Right ventricle myocardium superior (tissue), 1 donor: ENCODE data around the gene PDE3A. TPM values are rescaled to one million over a fixed set of nuclear protein-coding genes. Genes with fewer than 3 reads are reported as not detected.
A peak's percentile ranks its signal among the peaks of the same experiment; 100 is the strongest.

ENCODE experiments used
- ATAC-seq: fragments of 200-7000 bp; cut with Tn5 transposase; one replicate; pipeline ENCODE4 v1.9.1; 2020; ENCODE audit warnings: mild to moderate bottlenecking; ENCODE audit not compliant: poor library complexity
- DNase-seq: peaks from one replicate; pipeline ENCODE4 v3.0.0-alpha.2; 2020
- intact Hi-C: fragments of 100-400 bp; cut with DNase I; formaldehyde crosslinking; loops from one replicate; pipeline ENCODE4 v1.11.2; 2022
- total RNA-seq: library from RNA; stranded (reverse); fragmentation: NEBNext Ultra II Directional; extraction: Animal tissue kit (Norgen Biotek cat#: 25700); gene quantifications from one replicate; pipeline ENCODE4 v1.2.1, GENCODE V29; 2021
- donor health status: DM: no; HTN: yes; CAD: no; lungs with severe emphysema.

PDE3A gene
- total RNA-seq, 1 donor from 2014 or later, result 153 TPM

GRCh38 chr12:20409607-20410377 is 41.5 kb downstream of the PDE3A start:
- ATAC-seq (no peak), DNase-seq (no peak)
- intact Hi-C loops, result no loop called here

- ATAC-seq (no peak), DNase-seq (no peak)
- intact Hi-C loops, result no loop called here
Measured at GRCh38 chr12:20410734-20411133, 42.4 kb downstream of the PDE3A start.

GRCh38 chr12:20411345-20411744 is 43.0 kb downstream of the PDE3A start:
- DNase-seq, result no peak
- no peak for ATAC-seq
- intact Hi-C loops, result no loop called here

DNA sequence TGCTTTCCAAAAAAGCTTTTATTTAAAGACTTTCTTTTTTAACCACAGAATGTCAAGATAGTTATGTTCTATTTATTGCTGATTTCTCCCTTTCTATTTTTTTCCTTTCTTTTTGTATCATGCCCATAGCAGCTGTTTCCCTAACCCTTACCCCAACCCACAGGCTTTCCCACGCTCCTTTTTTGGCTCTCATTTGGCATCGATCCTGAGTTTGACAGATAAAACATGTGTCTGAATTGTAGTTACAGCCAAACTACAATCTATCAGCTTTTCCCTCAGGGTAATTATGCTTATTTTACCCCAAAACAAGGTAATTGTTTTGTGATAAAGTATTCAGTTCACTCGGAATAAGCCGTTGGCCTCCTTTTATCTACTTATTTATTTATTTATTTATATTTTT is 46.7 kb downstream of the PDE3A start:
- DNase-seq, result no peak
- peak; percentile 69 for ATAC-seq
- intact Hi-C loops, result no loop called here

- intact Hi-C loops, result no loop called here
- peak; percentile 40 for DNase-seq
- ATAC-seq, result peak; percentile 44
Measured at GRCh38 chr12:20415641-20416040, 47.3 kb downstream of the PDE3A start.

DNA sequence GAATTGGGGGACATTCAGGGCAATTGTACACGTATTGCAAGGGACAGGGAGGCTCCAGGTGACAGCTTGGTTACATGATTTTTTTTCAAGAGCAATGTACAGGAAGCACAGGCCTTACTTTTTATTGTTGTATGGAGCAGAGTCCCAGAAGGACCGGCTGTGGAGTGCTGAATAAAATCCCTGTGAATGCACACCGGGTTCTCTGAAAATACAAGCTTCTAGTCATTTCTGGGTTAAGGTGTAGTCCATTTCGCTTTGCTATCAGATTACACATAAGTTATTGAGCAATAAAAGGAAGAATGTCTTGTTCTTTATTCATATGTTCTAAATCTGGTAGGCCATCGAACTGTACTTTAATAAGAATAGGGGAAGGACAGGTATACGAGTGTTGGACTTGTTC is 52.2 kb downstream of the PDE3A start:
- DNase-seq (no peak), ATAC-seq (peak; percentile 10)
- intact Hi-C loops, result no loop called here

GRCh38 chr12:20421421-20421820 is 53.1 kb downstream of the PDE3A start:
- ATAC-seq, result peak; percentile 54
- intact Hi-C loops, result no loop called here
- peak; percentile 50 for DNase-seq

DNA sequence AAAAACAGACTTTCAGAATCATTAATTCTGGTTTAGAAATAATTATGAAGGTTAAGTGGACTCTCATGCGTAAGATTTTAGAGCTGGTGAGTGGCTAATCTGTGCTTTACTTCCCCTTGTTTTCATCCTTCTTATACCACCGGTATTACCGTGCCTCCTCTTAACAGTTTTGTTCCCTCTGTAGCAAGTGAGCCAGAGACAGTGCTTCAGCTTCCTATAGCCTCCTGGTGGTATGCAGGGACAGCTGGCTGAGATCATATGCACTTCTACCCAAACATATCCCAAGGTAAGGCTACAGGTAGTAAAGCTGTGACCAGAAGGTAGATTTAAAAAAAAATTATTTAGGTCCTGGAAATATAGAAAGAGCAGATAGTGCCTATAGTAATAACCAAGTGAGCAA is 55.2 kb downstream of the PDE3A start:
- intact Hi-C loops, result no loop called here
- DNase-seq, result no peak
- no peak for ATAC-seq

- DNase-seq, result no peak
- intact Hi-C loops, result no loop called here
- ATAC-seq, result no peak
Measured at GRCh38 chr12:20424841-20425240, 56.5 kb downstream of the PDE3A start.

GRCh38 chr12:20426191-20426590 is 57.9 kb downstream of the PDE3A start:
- intact Hi-C loops, result no loop called here
- ATAC-seq (peak; percentile 75), DNase-seq (peak; percentile 58)

GRCh38 chr12:20426957-20427356 is 58.6 kb downstream of the PDE3A start:
- DNase-seq (no peak), ATAC-seq (no peak)
- intact Hi-C loops, result no loop called here

DNA sequence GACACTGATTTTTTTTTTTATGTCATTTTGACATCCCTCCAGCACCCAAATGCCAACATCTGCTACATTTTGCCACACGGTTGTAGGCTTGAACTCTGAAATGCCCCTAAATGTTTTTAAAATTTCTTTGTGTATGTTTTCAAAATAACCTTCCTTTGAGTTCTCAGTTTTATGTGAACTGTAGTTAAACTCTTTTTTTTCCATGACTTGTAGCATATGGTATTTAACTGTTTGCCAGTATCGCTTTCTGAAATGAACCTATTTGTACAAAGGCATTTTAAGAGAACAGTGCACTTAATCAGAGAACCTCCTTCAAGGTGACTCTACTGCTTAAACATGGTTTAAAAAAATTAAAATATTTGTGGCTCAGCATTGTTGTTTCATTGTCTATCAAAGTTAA is 61.5 kb downstream of the PDE3A start:
- ATAC-seq (no peak), DNase-seq (no peak)
- intact Hi-C loops, result no loop called here

- DNase-seq (no peak), ATAC-seq (no peak)
- intact Hi-C loops, result no loop called here
Measured at GRCh38 chr12:20432290-20432689, 64.0 kb downstream of the PDE3A start.

GRCh38 chr12:20434996-20435395 is 66.7 kb downstream of the PDE3A start:
- intact Hi-C loops, result no loop called here
- ATAC-seq (peak; percentile 32), DNase-seq (no peak)

DNA sequence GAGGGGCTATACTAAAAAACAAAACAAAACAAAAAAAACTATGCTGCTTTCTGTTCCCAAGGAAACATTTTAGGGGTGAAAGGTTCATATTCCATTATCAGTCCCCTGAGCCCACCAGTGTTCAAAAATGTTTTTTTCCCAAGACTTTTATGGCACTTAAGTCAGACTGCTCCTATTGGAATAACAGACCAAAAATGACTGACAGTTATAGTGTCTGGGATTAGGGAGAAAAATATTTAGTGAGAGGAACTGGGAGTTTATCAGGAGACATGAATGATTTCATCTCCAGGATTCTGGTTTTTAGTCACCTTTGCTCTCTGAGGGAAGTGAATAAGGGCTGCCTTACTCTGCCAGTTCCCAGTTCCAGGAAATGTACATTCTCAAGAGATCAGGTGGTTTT is 68.0 kb downstream of the PDE3A start:
- intact Hi-C loops, result no loop called here
- DNase-seq, result no peak
- ATAC-seq, result peak; percentile 5

- no peak for ATAC-seq
- intact Hi-C loops, result no loop called here
- DNase-seq, result no peak
Measured at GRCh38 chr12:20438299-20438779, 70.0 kb downstream of the PDE3A start.

- DNase-seq, result no peak
- intact Hi-C loops, result no loop called here
- peak; percentile 29 for ATAC-seq
Measured at GRCh38 chr12:20439626-20440025, 71.3 kb downstream of the PDE3A start.

DNA sequence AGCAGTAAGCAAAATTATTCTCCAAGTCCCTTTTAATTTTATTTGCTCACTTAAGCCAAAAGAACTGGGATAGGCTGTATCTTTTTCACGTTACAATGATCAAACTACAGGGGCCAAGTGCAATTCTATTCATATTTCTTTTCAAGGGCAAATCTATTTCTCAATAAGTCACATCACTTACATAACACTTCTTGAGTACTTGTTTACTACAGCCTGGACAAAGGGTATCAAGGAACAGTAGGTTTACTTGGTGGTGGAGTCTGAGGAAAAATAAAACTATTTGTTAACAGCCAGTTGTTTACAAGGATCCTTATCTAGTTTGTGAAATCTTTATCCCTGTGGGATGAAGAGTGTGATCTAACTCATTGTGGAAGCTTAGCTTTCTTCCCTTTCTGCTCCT is 72.1 kb downstream of the PDE3A start:
- DNase-seq (no peak), ATAC-seq (peak; percentile 27)
- intact Hi-C loops, result no loop called here

- peak; percentile 71 for ATAC-seq
- peak; percentile 41 for DNase-seq
- intact Hi-C loops, result no loop called here
Measured at GRCh38 chr12:20442322-20442721, 74.0 kb downstream of the PDE3A start.

DNA sequence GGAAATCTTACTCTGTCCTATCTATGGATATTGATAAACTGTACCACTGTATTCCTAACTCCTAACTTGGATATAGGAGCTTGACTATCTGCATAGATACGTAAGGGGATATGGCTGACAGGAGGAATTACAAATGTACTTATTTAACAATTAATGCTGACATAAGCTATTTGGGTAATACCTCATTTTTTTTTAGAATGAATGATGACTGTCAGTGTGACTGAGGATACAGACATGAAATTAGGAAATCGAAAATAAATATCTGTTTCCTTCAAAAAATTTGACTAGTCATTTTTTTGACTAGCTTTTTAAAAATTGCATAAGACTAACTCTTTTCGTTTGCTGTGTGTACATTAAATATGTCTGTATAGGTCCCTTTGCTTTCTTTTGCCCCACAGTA is 74.9 kb downstream of the PDE3A start:
- intact Hi-C loops, result no loop called here
- DNase-seq, result no peak
- ATAC-seq, result no peak

DNA sequence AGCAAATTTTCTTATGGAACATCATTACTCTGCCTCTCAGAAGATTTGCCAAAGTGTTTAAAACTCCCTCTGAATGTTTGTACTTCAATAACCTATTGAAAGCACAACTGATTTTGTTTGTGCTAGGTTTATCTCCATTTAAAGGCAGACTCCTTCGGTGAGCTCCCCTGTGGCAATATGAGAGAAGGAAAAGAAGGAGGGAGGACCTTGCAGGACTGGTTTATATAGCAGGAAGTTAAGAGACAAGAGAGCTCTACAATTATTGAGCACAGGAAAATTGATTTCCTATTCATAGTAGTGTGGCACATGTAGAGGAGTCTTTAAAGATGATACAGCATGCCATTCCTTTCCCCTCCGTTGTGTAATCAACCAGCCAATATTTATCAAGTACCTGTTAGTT is 75.5 kb downstream of the PDE3A start:
- ATAC-seq (no peak), DNase-seq (no peak)
- intact Hi-C loops, result no loop called here
